HG02623 (cell line): ENCODE measurements around the gene GTPBP2.

Experiments used
- ATAC-seq: cut with Tn5 transposase; IDR thresholded peaks from one replicate; pipeline ENCODE4 v1.9.1; 2021; ENCODE audit warnings: moderate library complexity; ENCODE audit not compliant: unreplicated experiment

GTPBP2 gene

GRCh38 chr6:43582911-43583310, 46.2 kb downstream of the GTPBP2 start:
- no peak for ATAC-seq

- no peak for ATAC-seq
Observed at GRCh38 chr6:43579171-43579570, 49.9 kb downstream of the GTPBP2 start.

GRCh38 chr6:43578748-43579147, 50.3 kb downstream of the GTPBP2 start:
- ATAC-seq, result no peak

- ATAC-seq, result peak; percentile 80
Observed at GRCh38 chr6:43575772-43576551, 53.1 kb downstream of the GTPBP2 start, which contains the start of the genes POLH and XPO5. Gene POLH, plus strand, starts transcription at chr6:43576185. Its CDS starts 6,135 bp downstream, at chr6:43582320. Gene XPO5, minus strand, starts transcription at chr6:43576038. Its CDS starts 174 bp downstream, at chr6:43575864.

GRCh38 chr6:43575105-43575771, 53.8 kb downstream of the GTPBP2 start:
- ATAC-seq, result peak; percentile 9

- no peak for ATAC-seq
Observed at GRCh38 chr6:43572015-43572414, 57.0 kb downstream of the GTPBP2 start.

- no peak for ATAC-seq
Observed at GRCh38 chr6:43570876-43571441, 58.1 kb downstream of the GTPBP2 start.
